Panc1 (cell line): ENCODE measurements around the gene CHST8. TPM values are rescaled to one million over a fixed set of nuclear protein-coding genes. Genes with fewer than 3 reads are reported as not detected.

Source experiments
- ATAC-seq: fragments of 200-7000 bp; cut with Tn5 transposase; 2 replicates; pipeline ENCODE4 v1.9.1; 2020; ENCODE audit warnings: mild to moderate bottlenecking, moderate library complexity
- BruUV-seq: library from RNA; stranded (reverse); fragments of 400-500 nt; replicated peaks from 2 replicates; lab custom pipeline; 2021; lab: Mats Ljungman, UMichigan
- CTCF ChIA-PET: fragments of 300-600 bp; sonication (Branson Sonifier 250); formaldehyde crosslinking; loops from one replicate; lab custom pipeline; 2022; ENCODE audit warnings: antibody characterized with exemption; lab: Charles Lee
- POLR2A ChIA-PET: fragments of 300-600 bp; sonication (Branson Sonifier 250); formaldehyde crosslinking; loops from one replicate; lab custom pipeline; 2022; ENCODE audit warnings: antibody characterized with exemption; lab: Charles Lee
- DNase-seq: peaks from one replicate; pipeline ENCODE4 v3.0.0-alpha.2; 2010; ENCODE audit warnings: low read depth, low spot score
- H3K27ac ChIP-seq: 2 replicates; pipeline ENCODE4 v1.5.1; 2011; ENCODE audit warnings: mild to moderate bottlenecking, low read length, inconsistent platforms
- H3K27me3 ChIP-seq: fragments of 200-500 bp; sonication (Bioruptor generic); 2 replicates; pipeline ENCODE4 v1.6.0; 2014; ENCODE audit warnings: low read length, inconsistent platforms; ENCODE audit not compliant: control insufficient read depth, insufficient read depth
- H3K36me3 ChIP-seq: fragments of 200-500 bp; sonication (Bioruptor generic); 2 replicates; pipeline ENCODE4 v1.5.1; 2014; ENCODE audit warnings: inconsistent platforms, mild to moderate bottlenecking, low read length, moderate library complexity; ENCODE audit not compliant: control insufficient read depth, insufficient read depth
- H3K4me1 ChIP-seq: 2 replicates; pipeline ENCODE4 v1.5.1; 2011; ENCODE audit warnings: inconsistent platforms, mild to moderate bottlenecking, low read length, moderate library complexity; ENCODE audit not compliant: control insufficient read depth, insufficient read depth
- H3K4me3 ChIP-seq, 2 experiments: 2 replicates each; pipeline ENCODE4 v1.5.1; 2011 to 2012; ENCODE audit warnings: low read depth in 2 of 2, low read length in 2 of 2, mild to moderate bottlenecking in 2 of 2, inconsistent platforms in 1 of 2, moderate library complexity in 1 of 2
- H3K9me3 ChIP-seq: fragments of 200-500 bp; sonication (Bioruptor generic); 2 replicates; pipeline ENCODE4 v1.5.1; 2014; ENCODE audit warnings: low read depth, mild to moderate bottlenecking, inconsistent platforms, low read length, moderate library complexity; ENCODE audit not compliant: control insufficient read depth, insufficient read depth
- POLR2AphosphoS5 ChIP-seq: IDR thresholded peaks from 2 replicates; pipeline ENCODE4 v1.6.1; 2012; ENCODE audit warnings: mild to moderate bottlenecking, low read depth, low read length, moderate library complexity
- REST ChIP-seq, 2 experiments: IDR thresholded peaks; 2 replicates each; pipeline ENCODE4 v1.6.1; 2011 to 2012; ENCODE audit warnings: low read depth in 2 of 2, control low read depth in 1 of 2, low read length in 1 of 2, mild to moderate bottlenecking in 1 of 2, moderate library complexity in 1 of 2; ENCODE audit not compliant: insufficient read depth in 1 of 2
- SIN3A ChIP-seq: IDR thresholded peaks from 2 replicates; pipeline ENCODE4 v1.6.1; 2012; ENCODE audit warnings: low read depth, mild to moderate bottlenecking, low read length, moderate library complexity, borderline replicate concordance; ENCODE audit not compliant: insufficient read depth
- TCF7L2 ChIP-seq: IDR thresholded peaks from 2 replicates; pipeline ENCODE4 v1.6.1; 2011; ENCODE audit warnings: mild to moderate bottlenecking, low read depth, low read length, inconsistent platforms
- in situ Hi-C: cut with HindIII; loops from 2 replicates; pipeline ENCODE4 v1.10.0; 2016; ENCODE audit warnings: low sequenced_read_pairs, low pct_unique_long_range_greater_than_20kb
- intact Hi-C: fragments of 100-400 bp; cut with micrococcal nuclease; formaldehyde crosslinking; loops from one replicate; pipeline ENCODE4 v1.10.0; 2022; ENCODE audit not compliant: unreplicated experiment
- total RNA-seq: library from RNA; stranded (reverse); gene quantifications from one replicate; pipeline ENCODE4 v1.2.1, GENCODE V29; 2021; ENCODE audit not compliant: unreplicated experiment
- TF ChIP-seq, protein P1 (sequence below): fragments of 450-650 bp; IDR thresholded peaks from 2 replicates; pipeline ENCODE4 v1.5.1; 2017; ENCODE audit warnings: mild to moderate bottlenecking

CHST8 gene
- total RNA-seq, 1 experiment from 2014 or later: 0.28 TPM

DNA sequence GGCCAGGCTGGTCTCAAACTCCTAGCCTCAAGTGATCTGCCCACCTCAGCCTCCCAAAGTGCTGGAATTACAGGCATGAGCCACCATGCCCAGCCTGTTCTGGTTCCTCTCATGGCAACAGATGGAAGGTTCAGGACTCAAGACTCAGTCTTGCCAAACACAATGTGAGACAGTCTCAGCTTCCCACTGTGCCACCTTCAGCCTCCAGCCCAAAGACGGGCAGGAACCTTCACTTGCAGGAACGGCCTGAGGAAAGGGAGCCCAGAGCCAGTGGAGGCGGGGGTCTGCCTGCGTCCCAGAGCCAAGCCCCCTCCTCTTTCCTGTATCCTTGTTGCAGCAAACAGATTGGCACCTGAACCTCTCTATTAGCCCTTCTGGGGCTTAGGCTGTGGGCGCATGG lies 2.9 kb upstream of the CHST8 start:
- intact Hi-C loops: no loop called here
- in situ Hi-C loops: no loop called here
- BruUV-seq: no TSS peak
- TF ChIP-seq REST (IDR thresholded peaks at IDR 0.05; ENCODE audit: insufficient read depth in 1 of 2, low read depth in 2 of 2, low read length in 1 of 2) (no peak), TCF7L2 (no peak), SIN3A (no peak), POLR2AphosphoS5 (no peak)
- TF ChIP-seq, protein P1, sequence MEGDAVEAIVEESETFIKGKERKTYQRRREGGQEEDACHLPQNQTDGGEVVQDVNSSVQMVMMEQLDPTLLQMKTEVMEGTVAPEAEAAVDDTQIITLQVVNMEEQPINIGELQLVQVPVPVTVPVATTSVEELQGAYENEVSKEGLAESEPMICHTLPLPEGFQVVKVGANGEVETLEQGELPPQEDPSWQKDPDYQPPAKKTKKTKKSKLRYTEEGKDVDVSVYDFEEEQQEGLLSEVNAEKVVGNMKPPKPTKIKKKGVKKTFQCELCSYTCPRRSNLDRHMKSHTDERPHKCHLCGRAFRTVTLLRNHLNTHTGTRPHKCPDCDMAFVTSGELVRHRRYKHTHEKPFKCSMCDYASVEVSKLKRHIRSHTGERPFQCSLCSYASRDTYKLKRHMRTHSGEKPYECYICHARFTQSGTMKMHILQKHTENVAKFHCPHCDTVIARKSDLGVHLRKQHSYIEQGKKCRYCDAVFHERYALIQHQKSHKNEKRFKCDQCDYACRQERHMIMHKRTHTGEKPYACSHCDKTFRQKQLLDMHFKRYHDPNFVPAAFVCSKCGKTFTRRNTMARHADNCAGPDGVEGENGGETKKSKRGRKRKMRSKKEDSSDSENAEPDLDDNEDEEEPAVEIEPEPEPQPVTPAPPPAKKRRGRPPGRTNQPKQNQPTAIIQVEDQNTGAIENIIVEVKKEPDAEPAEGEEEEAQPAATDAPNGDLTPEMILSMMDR: no peak
- DNase-seq: no peak
- Histone ChIP-seq H3K4me1 (no peaks in the 10 kb centered on the region), H3K27me3 (peaks cover 20% of the 10 kb centered on the region; the same call in 1 of the 2 replicates), H3K36me3 (no peaks in the 10 kb centered on the region), H3K9me3 (no peaks in the 10 kb centered on the region), H3K27ac (no peak overlapping the region), H3K4me3 (no peak overlapping the region)
- no peak for ATAC-seq
- ChIA-PET CTCF (no interaction called here), POLR2A (no interaction called here)

DNA sequence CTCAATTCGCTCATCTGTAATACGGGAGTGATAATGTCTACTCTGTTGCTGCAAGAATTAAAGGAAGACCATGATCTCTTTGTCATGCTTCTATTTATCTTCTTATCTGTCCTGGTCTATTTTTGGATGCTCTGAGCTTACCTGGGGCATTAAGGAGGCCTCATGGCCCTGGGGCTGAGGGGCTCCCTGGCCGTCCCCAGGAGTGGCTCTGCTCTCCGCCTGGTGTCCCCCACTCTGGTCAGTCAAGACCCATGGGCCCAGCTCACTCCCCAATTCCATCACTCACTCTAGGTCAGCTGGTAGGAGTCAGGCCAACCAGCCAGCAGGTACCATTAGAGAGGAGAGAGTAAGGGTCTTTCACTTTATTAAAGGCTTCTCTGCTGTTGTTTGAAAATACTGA lies 1.1 kb upstream of the CHST8 start:
- in situ Hi-C loops: no loop called here
- ATAC-seq: no peak
- no peak for DNase-seq
- Histone ChIP-seq H3K4me3 (no peak overlapping the region), H3K27me3 (peaks cover 19% of the 10 kb centered on the region), H3K36me3 (no peaks in the 10 kb centered on the region), H3K4me1 (no peaks in the 10 kb centered on the region), H3K9me3 (no peaks in the 10 kb centered on the region), H3K27ac (no peak overlapping the region)
- intact Hi-C loops: no loop called here
- ChIA-PET CTCF (no interaction called here), POLR2A (no interaction called here)
- BruUV-seq: no TSS peak
- TF ChIP-seq TCF7L2 (no peak), REST (IDR thresholded peaks at IDR 0.05; ENCODE audit: insufficient read depth in 1 of 2, low read depth in 2 of 2, low read length in 1 of 2) (no peak), SIN3A (no peak), POLR2AphosphoS5 (no peak)
- TF ChIP-seq, protein P1: no peak
